ENCODE measurements around the gene FAT4. TPM values are rescaled to one million over a fixed set of nuclear protein-coding genes. Genes with fewer than 3 reads are reported as not detected.
A peak's percentile ranks its signal among the peaks of the same experiment; 100 is the strongest.

Gene FAT4
- total RNA-seq, 1 donor from 2014 or later: 26.0 TPM

DNA sequence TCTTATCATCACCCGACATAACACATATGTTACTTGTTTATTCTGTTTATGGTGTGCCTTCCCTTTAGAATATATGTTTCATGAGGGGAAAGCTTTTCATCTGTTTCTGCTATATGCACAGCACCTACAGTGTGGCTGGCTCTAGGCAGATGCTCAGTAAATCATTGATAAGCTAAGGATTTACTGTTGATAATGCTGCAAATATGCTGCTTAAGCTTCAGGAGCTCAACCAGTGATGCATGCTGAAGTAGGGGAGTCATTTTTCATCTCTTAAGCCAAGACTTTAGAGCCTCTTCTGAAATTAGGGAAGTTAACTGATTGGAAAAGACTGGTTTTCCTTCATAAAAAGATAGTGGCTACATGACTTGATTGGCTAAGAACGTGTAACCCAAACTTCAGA lies 16.4 kb downstream of the FAT4 start:
- Mint-ChIP-seq H3K4me3 (no peak overlapping the region), H3K9me3 (no peaks in the 10 kb centered on the region), H3K36me3 (ENCODE audit: low read depth) (peaks cover 3% of the 10 kb centered on the region), H3K27ac (ENCODE audit: unreplicated experiment) (no peak overlapping the region), H3K4me1 (peaks cover 9% of the 10 kb centered on the region), H3K27me3 (ENCODE audit: low read depth) (no peaks in the 10 kb centered on the region)
- TF ChIP-seq, protein P1, sequence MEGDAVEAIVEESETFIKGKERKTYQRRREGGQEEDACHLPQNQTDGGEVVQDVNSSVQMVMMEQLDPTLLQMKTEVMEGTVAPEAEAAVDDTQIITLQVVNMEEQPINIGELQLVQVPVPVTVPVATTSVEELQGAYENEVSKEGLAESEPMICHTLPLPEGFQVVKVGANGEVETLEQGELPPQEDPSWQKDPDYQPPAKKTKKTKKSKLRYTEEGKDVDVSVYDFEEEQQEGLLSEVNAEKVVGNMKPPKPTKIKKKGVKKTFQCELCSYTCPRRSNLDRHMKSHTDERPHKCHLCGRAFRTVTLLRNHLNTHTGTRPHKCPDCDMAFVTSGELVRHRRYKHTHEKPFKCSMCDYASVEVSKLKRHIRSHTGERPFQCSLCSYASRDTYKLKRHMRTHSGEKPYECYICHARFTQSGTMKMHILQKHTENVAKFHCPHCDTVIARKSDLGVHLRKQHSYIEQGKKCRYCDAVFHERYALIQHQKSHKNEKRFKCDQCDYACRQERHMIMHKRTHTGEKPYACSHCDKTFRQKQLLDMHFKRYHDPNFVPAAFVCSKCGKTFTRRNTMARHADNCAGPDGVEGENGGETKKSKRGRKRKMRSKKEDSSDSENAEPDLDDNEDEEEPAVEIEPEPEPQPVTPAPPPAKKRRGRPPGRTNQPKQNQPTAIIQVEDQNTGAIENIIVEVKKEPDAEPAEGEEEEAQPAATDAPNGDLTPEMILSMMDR (conservative IDR thresholded peaks at IDR 0.05): no peak
- DNase-seq (ENCODE audit: low read depth, low spot score): no peak

GRCh38 chr4:125334926-125335325 lies 20.2 kb downstream of the FAT4 start:
- TF ChIP-seq, protein P1 (conservative IDR thresholded peaks at IDR 0.05): no peak
- H3K9me3 Mint-ChIP-seq: no peaks in the 10 kb centered on the region
- H3K27ac Mint-ChIP-seq (ENCODE audit: unreplicated experiment): no peak overlapping the region
- H3K36me3 Mint-ChIP-seq (ENCODE audit: low read depth): peaks cover 3% of the 10 kb centered on the region
- no peaks in the 10 kb centered on the region for H3K27me3 Mint-ChIP-seq (ENCODE audit: low read depth)
- H3K4me3 Mint-ChIP-seq: no peak overlapping the region
- peaks cover 12% of the 10 kb centered on the region for H3K4me1 Mint-ChIP-seq
- no peak for DNase-seq (ENCODE audit: low read depth, low spot score)

DNA sequence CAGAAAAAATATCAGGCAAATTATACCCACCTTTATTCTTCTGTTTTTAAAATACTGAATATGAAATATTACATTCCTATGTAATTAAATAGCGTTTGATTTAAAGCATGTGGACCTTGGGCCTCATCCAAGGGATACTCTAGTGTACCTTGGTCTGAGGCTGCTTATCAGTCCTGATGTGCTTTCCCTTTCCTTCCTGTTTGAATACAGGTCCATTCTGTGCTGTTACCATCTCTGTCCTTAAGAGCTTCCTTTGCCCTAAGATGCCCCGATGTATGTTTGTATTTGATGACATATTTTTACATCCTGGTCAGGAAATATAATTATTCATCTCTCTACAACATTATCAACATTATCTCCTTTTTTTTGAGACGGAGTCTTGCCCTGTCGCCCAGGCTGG lies 24.1 kb downstream of the FAT4 start:
- Mint-ChIP-seq H3K9me3 (no peaks in the 10 kb centered on the region), H3K4me1 (peaks cover 28% of the 10 kb centered on the region), H3K4me3 (peak overlapping the region; percentile 2), H3K36me3 (ENCODE audit: low read depth) (peaks cover 3% of the 10 kb centered on the region), H3K27ac (ENCODE audit: unreplicated experiment) (peak overlapping the region; percentile 13), H3K27me3 (ENCODE audit: low read depth) (no peaks in the 10 kb centered on the region)
- TF ChIP-seq, protein P1 (conservative IDR thresholded peaks at IDR 0.05): no peak
- DNase-seq (ENCODE audit: low read depth, low spot score): no peak

DNA sequence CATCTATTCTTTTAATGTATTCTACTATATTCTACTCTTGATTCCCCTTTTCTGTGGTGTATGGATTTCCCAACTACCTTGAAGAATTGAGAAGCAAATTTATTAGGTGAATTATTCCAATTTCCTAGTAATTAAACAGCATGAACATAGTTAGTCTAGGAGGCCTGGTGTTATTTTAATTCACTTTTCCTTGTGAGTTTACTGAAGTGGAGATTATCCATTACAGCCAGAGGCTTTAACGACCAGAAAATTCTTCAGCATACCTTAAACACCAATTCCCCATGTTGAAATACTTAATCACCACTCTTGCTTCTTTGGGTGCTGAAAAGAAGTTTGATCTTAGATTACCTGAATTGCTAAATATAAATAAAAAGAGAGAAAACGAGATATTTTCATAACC lies 29.4 kb downstream of the FAT4 start:
- TF ChIP-seq, protein P1 (conservative IDR thresholded peaks at IDR 0.05): no peak
- H3K27ac Mint-ChIP-seq (ENCODE audit: unreplicated experiment): no peak overlapping the region
- no peaks in the 10 kb centered on the region for H3K36me3 Mint-ChIP-seq (ENCODE audit: low read depth)
- H3K9me3 Mint-ChIP-seq: no peaks in the 10 kb centered on the region
- peaks cover 40% of the 10 kb centered on the region for H3K4me1 Mint-ChIP-seq
- H3K4me3 Mint-ChIP-seq: no peak overlapping the region
- H3K27me3 Mint-ChIP-seq (ENCODE audit: low read depth): no peaks in the 10 kb centered on the region
- no peak for DNase-seq (ENCODE audit: low read depth, low spot score)

GRCh38 chr4:125346616-125347015 lies 31.9 kb downstream of the FAT4 start:
- Mint-ChIP-seq H3K4me3 (no peak overlapping the region), H3K4me1 (peaks cover 39% of the 10 kb centered on the region), H3K27ac (ENCODE audit: unreplicated experiment) (peak overlapping the region; percentile 39), H3K27me3 (ENCODE audit: low read depth) (no peaks in the 10 kb centered on the region), H3K9me3 (no peaks in the 10 kb centered on the region), H3K36me3 (ENCODE audit: low read depth) (no peaks in the 10 kb centered on the region)
- TF ChIP-seq, protein P1 (conservative IDR thresholded peaks at IDR 0.05): no peak
- no peak for DNase-seq (ENCODE audit: low read depth, low spot score)

All from neural crest cell (in vitro differentiated cells).